GM21737 (cell line): ENCODE data around the gene HCFC2.

Source experiments
- ATAC-seq: cut with Tn5 transposase; IDR thresholded peaks from one replicate; pipeline ENCODE4 v1.9.1; 2021; ENCODE audit warnings: mild to moderate bottlenecking, moderate library complexity; ENCODE audit not compliant: unreplicated experiment

Gene HCFC2

DNA sequence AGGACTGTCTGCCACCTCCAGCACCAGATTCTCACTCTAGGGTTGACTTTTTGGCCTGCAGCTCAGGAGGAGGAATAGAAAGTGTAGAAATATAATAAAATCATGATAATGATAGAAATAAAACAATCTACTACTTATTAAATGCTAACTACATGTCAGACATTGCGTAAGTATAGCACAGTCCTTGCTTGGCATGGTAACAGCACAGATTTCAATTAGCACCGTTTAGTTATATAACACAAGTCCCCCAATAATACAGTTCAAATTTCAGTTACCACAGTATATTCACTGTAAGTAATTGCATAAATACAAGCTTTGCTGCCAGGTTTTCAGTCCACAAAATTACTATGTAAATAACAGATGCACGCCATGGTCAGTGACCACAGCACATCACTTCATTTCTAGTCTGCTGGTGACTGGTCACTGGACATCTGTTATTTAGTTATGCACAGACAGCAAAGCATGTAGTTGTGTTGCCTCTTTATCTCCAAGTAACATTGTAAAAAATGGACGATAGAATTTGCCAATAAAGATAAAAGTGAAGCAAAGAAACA lies 7.8 kb upstream of the HCFC2 start:
- ATAC-seq = no peak

DNA sequence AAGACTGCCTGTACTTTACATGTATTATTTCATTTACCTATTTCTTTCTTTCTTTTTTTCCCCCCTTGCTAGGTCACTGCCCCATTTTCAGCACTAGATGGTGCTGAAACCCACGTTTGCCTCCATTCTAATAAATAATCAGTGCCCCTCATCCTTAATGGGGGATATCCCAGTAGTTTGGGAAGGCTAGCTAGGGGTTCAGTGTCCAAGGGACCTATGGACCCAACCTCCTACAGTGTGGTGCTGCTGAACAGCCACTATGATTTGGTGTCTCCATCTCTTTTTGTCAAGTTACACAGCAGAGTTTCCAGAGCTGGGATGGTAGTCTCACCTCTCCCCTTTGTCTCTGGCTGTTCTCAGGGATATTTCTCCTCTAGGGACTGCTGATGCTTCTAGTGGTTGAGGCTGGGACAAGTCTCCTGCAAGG lies 6.5 kb upstream of the HCFC2 start:
- no peak for ATAC-seq

DNA sequence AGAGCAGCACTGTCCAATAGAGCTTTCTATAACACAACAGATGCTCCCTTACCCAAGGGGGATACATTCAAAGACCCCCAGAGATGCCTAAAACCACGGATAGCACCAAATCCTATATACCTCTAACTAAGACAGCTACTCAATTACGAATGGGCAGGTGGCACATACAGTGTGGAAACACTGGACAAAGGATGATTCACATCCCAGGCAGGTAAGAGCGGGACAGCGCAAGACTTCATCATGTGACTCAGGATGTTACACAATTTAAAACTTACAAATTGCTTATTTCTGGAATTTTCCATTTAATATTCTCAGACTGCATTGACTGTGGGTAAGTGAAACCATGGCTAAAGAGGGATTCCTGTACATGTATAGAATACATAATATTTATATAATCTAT lies 5.5 kb upstream of the HCFC2 start:
- ATAC-seq = no peak

DNA sequence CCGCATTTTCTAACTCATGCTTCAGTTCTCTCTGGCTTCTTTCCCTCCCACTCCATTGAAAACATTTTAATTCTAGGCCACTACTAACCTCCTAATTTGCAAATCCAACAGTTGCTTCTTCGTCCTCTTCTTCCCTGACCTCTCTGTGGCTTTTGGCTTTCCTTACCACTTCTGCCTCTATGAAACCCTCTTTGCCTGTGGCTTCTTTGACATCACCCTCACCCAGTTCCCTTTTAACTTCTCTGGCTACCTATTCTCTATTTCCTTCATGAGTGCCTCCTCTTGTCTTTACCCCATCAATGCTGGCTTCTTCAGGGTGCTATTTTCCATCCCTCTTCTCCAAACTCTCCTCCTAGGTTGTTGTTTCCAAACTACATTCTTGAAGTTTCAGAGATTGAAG lies 4.4 kb upstream of the HCFC2 start:
- ATAC-seq = no peak

- no peak for ATAC-seq
Observed at GRCh38 chr12:104060791-104061190, 3.5 kb upstream of the HCFC2 start.

DNA sequence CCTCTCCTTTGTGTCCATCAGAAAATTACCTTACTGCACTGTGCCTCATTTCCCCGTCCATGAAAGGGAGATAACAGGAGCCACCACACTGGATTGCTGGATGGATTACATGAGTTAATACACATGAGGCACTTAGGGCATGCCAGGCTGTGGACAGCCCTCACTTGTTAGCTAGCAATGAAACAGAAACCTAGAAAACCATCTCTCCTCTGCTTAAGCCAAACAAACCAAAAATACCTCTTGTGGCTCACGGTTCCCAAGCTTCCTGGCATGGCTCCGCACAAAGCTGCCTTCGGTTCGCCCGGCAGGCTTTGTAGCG lies 660 bp upstream of the HCFC2 start:
- peak; percentile 27 for ATAC-seq

DNA sequence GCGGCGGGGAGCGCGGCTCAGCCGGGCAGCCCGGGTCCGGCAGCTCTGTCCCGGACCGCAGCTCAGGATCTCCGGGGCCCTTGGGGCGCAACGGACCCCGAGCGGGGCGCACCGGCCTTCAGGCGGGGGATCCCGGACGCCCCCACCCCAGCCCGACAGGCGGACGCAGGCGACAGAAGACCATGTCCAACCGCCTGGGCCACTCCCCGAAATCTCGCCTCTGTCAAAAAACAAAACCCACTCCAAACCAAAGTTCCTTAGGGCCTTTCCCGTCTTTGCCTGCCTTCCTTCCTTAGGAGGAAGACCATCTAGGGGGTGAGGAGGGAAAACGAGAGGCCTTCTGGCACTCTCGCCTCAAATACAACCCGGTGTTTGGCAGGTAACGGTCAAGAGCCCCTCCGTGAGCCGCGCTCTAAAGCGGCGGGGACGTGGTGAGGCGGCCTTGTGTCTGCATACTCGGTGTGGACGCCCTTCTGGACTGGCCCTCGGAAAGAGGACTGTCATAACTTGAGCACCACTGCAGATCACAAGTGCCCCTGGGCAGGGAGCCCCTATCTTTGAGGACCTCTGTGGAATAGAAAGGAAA lies 604 bp downstream of the HCFC2 start:
- peak; percentile 6 for ATAC-seq

DNA sequence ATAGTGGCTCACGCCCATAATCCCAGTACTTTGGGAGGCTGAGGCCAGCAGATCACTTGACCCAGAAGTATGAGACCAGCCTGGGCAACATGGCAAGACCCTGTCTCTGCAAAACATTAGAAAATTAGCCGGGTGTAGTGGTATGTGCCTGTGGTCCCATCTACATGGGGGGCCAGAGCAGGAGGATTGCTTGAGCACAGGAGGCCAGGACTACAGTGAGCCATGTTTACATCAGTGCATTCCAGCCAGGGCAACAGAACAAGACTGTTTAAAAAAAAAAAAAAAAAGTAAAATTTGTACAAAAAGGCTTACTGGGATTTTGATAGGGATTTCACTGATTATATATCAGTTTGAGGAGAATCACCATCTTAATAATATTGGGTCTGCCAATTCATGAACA lies 7.8 kb downstream of the HCFC2 start:
- ATAC-seq = no peak

DNA sequence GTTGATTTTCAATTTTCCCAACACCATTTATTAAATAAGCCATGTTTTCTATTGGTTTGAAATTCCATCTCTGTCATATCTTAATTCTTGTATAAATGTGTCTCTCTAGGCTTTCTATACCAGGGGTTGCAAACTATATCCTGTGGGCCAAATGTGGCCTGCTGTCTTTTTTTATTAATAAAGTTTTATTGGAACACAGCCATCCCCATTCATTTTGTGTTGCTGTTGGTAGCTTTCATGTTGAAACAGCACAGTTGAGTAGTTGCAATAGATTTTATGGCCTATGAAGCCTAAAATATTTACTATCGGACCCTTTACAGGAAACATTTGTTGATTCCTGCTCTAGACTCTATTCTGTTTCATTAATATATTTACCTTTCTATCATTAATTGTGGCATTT lies 9.4 kb downstream of the HCFC2 start:
- no peak for ATAC-seq

GRCh38 chr12:104079024-104079423 lies 14.7 kb downstream of the HCFC2 start:
- ATAC-seq = no peak

GRCh38 chr12:104080764-104081163 lies 16.4 kb downstream of the HCFC2 start:
- no peak for ATAC-seq

GRCh38 chr12:104083769-104084475 lies 19.6 kb downstream of the HCFC2 start:
- ATAC-seq = no peak

- ATAC-seq = no peak
Observed at GRCh38 chr12:104090685-104091084, 26.4 kb downstream of the HCFC2 start.

- ATAC-seq = no peak
Observed at GRCh38 chr12:104091136-104091535, 26.8 kb downstream of the HCFC2 start.

GRCh38 chr12:104094284-104094683 lies 30.0 kb downstream of the HCFC2 start:
- no peak for ATAC-seq

- no peak for ATAC-seq
Observed at GRCh38 chr12:104095289-104095688, 31.0 kb downstream of the HCFC2 start.

- ATAC-seq = no peak
Observed at GRCh38 chr12:104097954-104098353, 33.6 kb downstream of the HCFC2 start.

DNA sequence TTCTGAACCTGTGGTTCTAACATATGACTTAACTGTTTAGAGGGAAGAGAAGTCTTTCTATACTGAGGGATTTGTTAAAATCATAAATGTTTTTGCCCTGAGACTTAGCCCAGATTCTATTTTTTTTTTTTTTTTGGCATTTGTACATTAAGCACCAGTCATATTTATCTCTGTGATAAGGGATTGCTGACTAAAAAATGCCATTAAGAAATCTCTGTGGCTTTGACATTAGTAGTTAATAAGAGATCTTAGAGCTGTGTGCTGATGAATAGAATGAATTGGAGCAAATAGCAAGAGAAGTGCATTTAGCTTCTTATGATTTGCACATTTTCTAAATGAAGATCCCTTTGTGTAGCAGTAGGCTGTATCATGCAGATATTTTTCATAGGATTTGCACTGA lies 41.1 kb downstream of the HCFC2 start:
- ATAC-seq = no peak

- no peak for ATAC-seq
Observed at GRCh38 chr12:104106965-104107364, 42.6 kb downstream of the HCFC2 start.

- ATAC-seq = no peak
Observed at GRCh38 chr12:104108755-104109445, 44.6 kb downstream of the HCFC2 start.

DNA sequence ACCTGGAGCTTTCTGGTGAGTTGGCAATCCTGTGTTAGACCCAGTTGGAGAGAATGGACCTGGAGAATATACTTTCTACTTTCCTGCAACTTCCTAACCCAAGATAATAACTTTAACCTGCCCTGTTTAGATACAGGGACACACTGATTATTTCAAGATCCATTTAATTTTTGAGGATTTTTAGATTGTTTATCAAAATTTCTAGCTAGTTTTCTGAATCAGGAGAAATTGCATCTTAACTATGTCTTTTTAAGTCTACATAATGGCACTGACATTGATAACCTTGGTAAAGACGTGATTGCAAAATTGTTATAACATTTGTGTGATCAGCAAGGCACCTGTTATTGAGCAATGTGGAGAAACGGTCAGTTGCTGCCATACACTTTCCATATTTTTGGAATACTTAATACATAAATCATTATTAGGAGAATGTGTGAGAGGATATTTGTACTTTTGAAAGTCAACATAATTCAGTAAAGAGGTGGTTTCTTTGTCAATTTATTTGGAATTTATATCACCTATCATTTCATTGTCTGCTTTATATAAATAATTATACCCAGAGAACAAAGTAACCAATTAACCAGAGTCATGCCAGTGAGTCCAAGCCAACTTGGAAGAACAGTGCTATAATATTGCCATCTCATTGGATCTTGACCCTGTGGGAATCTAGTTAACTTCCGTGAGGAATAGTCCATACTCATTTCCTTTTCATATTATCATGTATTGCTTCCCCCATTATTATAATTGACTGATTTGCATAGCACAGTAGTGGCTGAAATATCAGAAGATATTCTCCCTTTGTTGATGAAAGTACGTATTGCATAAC lies 45.3 kb downstream of the HCFC2 start:
- no peak for ATAC-seq
